H9 (cell line): ENCODE data around the gene DBN1. TPM values are rescaled to one million over a fixed set of nuclear protein-coding genes. Genes with fewer than 3 reads are reported as not detected.
A peak's percentile ranks its signal among the peaks of the same experiment; 100 is the strongest.

Experiments
- DNase-seq: peaks from one replicate; pipeline ENCODE4 v3.0.0-alpha.2; 2017
- H2AFZ ChIP-seq: one replicate; pipeline ENCODE4 v1.6.1; 2013; ENCODE audit warnings: mild to moderate bottlenecking, low read length, control low read depth, moderate library complexity
- H2AK5ac ChIP-seq: 2 replicates; pipeline ENCODE4 v1.6.1; 2013; ENCODE audit warnings: low read length, control low read depth, mixed read lengths; ENCODE audit not compliant: insufficient read length
- H2BK120ac ChIP-seq: one replicate; pipeline ENCODE4 v1.6.1; 2013; ENCODE audit warnings: low read depth, mild to moderate bottlenecking, low read length, control low read depth, inconsistent platforms; ENCODE audit not compliant: poor library complexity, severe bottlenecking
- H2BK12ac ChIP-seq: 2 replicates; pipeline ENCODE4 v1.6.1; 2013; ENCODE audit warnings: low read length, control low read depth, mixed read lengths, low read depth; ENCODE audit not compliant: insufficient read length
- H2BK15ac ChIP-seq: 2 replicates; pipeline ENCODE4 v1.6.1; 2013; ENCODE audit warnings: low read depth, low read length, control low read depth
- H2BK20ac ChIP-seq: one replicate; pipeline ENCODE4 v1.6.1; 2013; ENCODE audit warnings: low read depth, mild to moderate bottlenecking, low read length, control low read depth, inconsistent platforms; ENCODE audit not compliant: poor library complexity, severe bottlenecking
- H2BK5ac ChIP-seq: 2 replicates; pipeline ENCODE4 v1.6.1; 2013; ENCODE audit warnings: low read length, control low read depth, mixed read lengths; ENCODE audit not compliant: insufficient read length
- H3K14ac ChIP-seq: 2 replicates; pipeline ENCODE4 v1.6.1; 2013; ENCODE audit warnings: low read length, control low read depth; ENCODE audit not compliant: insufficient read depth
- H3K18ac ChIP-seq: 2 replicates; pipeline ENCODE4 v1.6.1; 2013; ENCODE audit warnings: low read depth, mild to moderate bottlenecking, mixed read lengths, low read length, control low read depth; ENCODE audit not compliant: insufficient read length
- H3K23ac ChIP-seq: 2 replicates; pipeline ENCODE4 v1.6.1; 2013; ENCODE audit warnings: low read length, control low read depth, mixed read lengths, low read depth; ENCODE audit not compliant: insufficient read length
- H3K23me2 ChIP-seq: 2 replicates; pipeline ENCODE4 v1.6.1; 2013; ENCODE audit warnings: low read depth, mild to moderate bottlenecking, mixed read lengths, low read length, control low read depth; ENCODE audit not compliant: insufficient read length, poor library complexity, severe bottlenecking
- H3K27ac ChIP-seq: 2 replicates; pipeline ENCODE4 v1.5.1; 2013; ENCODE audit warnings: low read length, control low read depth, mixed read lengths, low read depth; ENCODE audit not compliant: insufficient read length
- H3K27me3 ChIP-seq: 2 replicates; pipeline ENCODE4 v1.6.1; 2013; ENCODE audit warnings: low read length, control low read depth, inconsistent platforms; ENCODE audit not compliant: insufficient read depth
- H3K4ac ChIP-seq: 2 replicates; pipeline ENCODE4 v1.6.1; 2013; ENCODE audit warnings: low read depth, mild to moderate bottlenecking, control low read depth, inconsistent platforms, low read length, moderate library complexity
- H3K4me1 ChIP-seq: 2 replicates; pipeline ENCODE4 v1.6.1; 2013; ENCODE audit warnings: low read length, control low read depth, inconsistent platforms; ENCODE audit not compliant: insufficient read depth
- H3K4me2 ChIP-seq: 2 replicates; pipeline ENCODE4 v1.6.1; 2013; ENCODE audit warnings: low read length, control low read depth, mixed read lengths; ENCODE audit not compliant: insufficient read length, insufficient read depth
- H3K56ac ChIP-seq: 2 replicates; pipeline ENCODE4 v1.6.1; 2013; ENCODE audit warnings: low read depth, mild to moderate bottlenecking, mixed read lengths, low read length, control low read depth; ENCODE audit not compliant: insufficient read length
- H3K79me1 ChIP-seq: 2 replicates; pipeline ENCODE4 v1.6.1; 2013; ENCODE audit warnings: low read depth, mild to moderate bottlenecking, moderate library complexity, low read length, control low read depth, inconsistent platforms; ENCODE audit not compliant: insufficient read depth, poor library complexity, severe bottlenecking
- H3K79me2 ChIP-seq: 2 replicates; pipeline ENCODE4 v1.6.1; 2013; ENCODE audit warnings: low read length, control low read depth, inconsistent platforms; ENCODE audit not compliant: insufficient read depth
- H3K9ac ChIP-seq: 2 replicates; pipeline ENCODE4 v1.6.1; 2013; ENCODE audit warnings: low read length, control low read depth, mixed read lengths; ENCODE audit not compliant: insufficient read length; ENCODE audit errors: extremely low read depth
- H3K9me3 ChIP-seq: one replicate; pipeline ENCODE4 v1.6.1; 2013; ENCODE audit warnings: low read depth, low read length, inconsistent platforms; ENCODE audit not compliant: control insufficient read depth
- H3T11ph ChIP-seq: one replicate; pipeline ENCODE4 v1.6.1; 2013; ENCODE audit warnings: mild to moderate bottlenecking, low read length, control low read depth, inconsistent platforms
- H4K20me1 ChIP-seq: one replicate; pipeline ENCODE4 v1.6.1; 2013; ENCODE audit not compliant: control insufficient read depth, insufficient read length, insufficient read depth
- H4K5ac ChIP-seq: 2 replicates; pipeline ENCODE4 v1.6.1; 2013; ENCODE audit warnings: low read depth, mild to moderate bottlenecking, mixed read lengths, low read length, control low read depth; ENCODE audit not compliant: insufficient read length
- H4K8ac ChIP-seq: replicated peaks from 2 replicates; pipeline ENCODE4 v1.6.1; 2013; ENCODE audit warnings: low read length, control low read depth, mixed read lengths, low read depth; ENCODE audit not compliant: insufficient read length
- H4K91ac ChIP-seq: 2 replicates; pipeline ENCODE4 v1.6.1; 2013; ENCODE audit warnings: low read depth, mild to moderate bottlenecking, moderate library complexity, mixed read lengths, low read length, control low read depth; ENCODE audit not compliant: insufficient read length
- H3K27ac Mint-ChIP-seq, 3 experiments: 2 replicates in 2 of 3; 3 replicates in 1 of 3; pipeline ENCODE4 v1.8.0; 2020 to 2021; ENCODE audit warnings: mixed read lengths in 3 of 3, mild to moderate bottlenecking in 1 of 3, moderate library complexity in 1 of 3
- H3K27me3 Mint-ChIP-seq: 2 replicates; pipeline ENCODE4 v1.8.0; 2021; ENCODE audit warnings: low read depth, mild to moderate bottlenecking, moderate library complexity, mixed read lengths
- H3K36me3 Mint-ChIP-seq, 3 experiments: 2 replicates in 2 of 3; 3 replicates in 1 of 3; pipeline ENCODE4 v1.8.0; 2020 to 2021; ENCODE audit warnings: low read depth in 3 of 3, mixed read lengths in 3 of 3; ENCODE audit not compliant: insufficient read depth in 1 of 3
- H3K4me1 Mint-ChIP-seq, 2 experiments: 2 replicates each; pipeline ENCODE4 v1.8.0; 2020; ENCODE audit warnings: mixed read lengths in 2 of 2
- H3K4me3 Mint-ChIP-seq, 2 experiments: 2 replicates in 1 of 2; 3 replicates in 1 of 2; pipeline ENCODE4 v1.8.0; 2020 to 2021; ENCODE audit warnings: mild to moderate bottlenecking in 2 of 2, mixed read lengths in 2 of 2, moderate library complexity in 1 of 2
- H3K9me3 Mint-ChIP-seq, 2 experiments: 2 replicates in 1 of 2; 3 replicates in 1 of 2; pipeline ENCODE4 v1.8.0; 2020; ENCODE audit warnings: mild to moderate bottlenecking in 2 of 2, mixed read lengths in 2 of 2, moderate library complexity in 1 of 2
- CTCF ChIP-seq: fragments of 200-600 bp; sonication (generic); conservative IDR thresholded peaks from 3 replicates; pipeline ENCODE4 v1.8.0; 2021; ENCODE audit warnings: antibody characterized with exemption, mild to moderate bottlenecking
- WGBS: extraction: QIAGEN DNeasy Blood & Tissue Kit; methylation state at CpG from one replicate; pipeline ENCODE4 v1.1.7; 2013; ENCODE audit warnings: missing lambda C conversion rate, low lambda C conversion rate, mixed read lengths; ENCODE audit not compliant: insufficient read length; ENCODE audit errors: extremely low coverage; 5-methylcytosine and 5-hydroxymethylcytosine counted together
- total RNA-seq: library from RNA; stranded (reverse); gene quantifications from 2 replicates; pipeline ENCODE4 v1.2.1, GENCODE V29; 2021

Gene DBN1
- total RNA-seq, 1 experiment from 2014 or later = 340 TPM

- Mint-ChIP-seq H3K27ac (peak overlapping the region in 2 of 3 experiments; percentile 2 to 22; a peak in 3 of 7 replicates), H3K4me3 (peak overlapping the region in 1 of 2 experiments; percentile 4; a peak in 1 of 5 replicates), H3K4me1 (peaks cover 34 to 51% of the 10 kb centered on the region in 2 experiments), H3K27me3 (no peaks in the 10 kb centered on the region; the same call in 1 of the 2 replicates), H3K36me3 (peaks cover 14 to 28% (median 27%) of the 10 kb centered on the region in 3 experiments), H3K9me3 (no peaks in the 10 kb centered on the region)
- Histone ChIP-seq H3K9ac (no peak overlapping the region), H3K9me3 (no peaks in the 10 kb centered on the region), H3K23ac (no peak overlapping the region), H4K20me1 (no peaks in the 10 kb centered on the region), H4K5ac (no peak overlapping the region), H2BK15ac (no peak overlapping the region), H3K79me2 (peaks cover 17% of the 10 kb centered on the region; the same call in 1 of the 2 replicates), H2AK5ac (no peak overlapping the region), H2BK20ac (no peak overlapping the region), H2BK5ac (no peak overlapping the region), H3K23me2 (peaks cover 4% of the 10 kb centered on the region), H3K4ac (no peak overlapping the region), H2AFZ (no peak overlapping the region), H4K91ac (no peak overlapping the region), H3T11ph (no peak overlapping the region), H3K4me2 (no peak overlapping the region), H4K8ac (no peak overlapping the region), H2BK120ac (no peak overlapping the region), H3K27me3 (no peaks in the 10 kb centered on the region), H3K56ac (no peak overlapping the region), H3K4me1 (peaks cover 17% of the 10 kb centered on the region; the same call in 1 of the 2 replicates), H2BK12ac (no peak overlapping the region), H3K18ac (no peak overlapping the region), H3K14ac (no peak overlapping the region), H3K27ac (no peak overlapping the region), H3K79me1 (no peaks in the 10 kb centered on the region)
- WGBS = no CpG with 5 or more reads among the region's 11 CpGs
- DNase-seq = no peak
- TF ChIP-seq CTCF = no peak
Observed at GRCh38 chr5:177475563-177476427, 2.4 kb upstream of the DBN1 start.
